ENCODE results near the gene WNK1.

DNA sequence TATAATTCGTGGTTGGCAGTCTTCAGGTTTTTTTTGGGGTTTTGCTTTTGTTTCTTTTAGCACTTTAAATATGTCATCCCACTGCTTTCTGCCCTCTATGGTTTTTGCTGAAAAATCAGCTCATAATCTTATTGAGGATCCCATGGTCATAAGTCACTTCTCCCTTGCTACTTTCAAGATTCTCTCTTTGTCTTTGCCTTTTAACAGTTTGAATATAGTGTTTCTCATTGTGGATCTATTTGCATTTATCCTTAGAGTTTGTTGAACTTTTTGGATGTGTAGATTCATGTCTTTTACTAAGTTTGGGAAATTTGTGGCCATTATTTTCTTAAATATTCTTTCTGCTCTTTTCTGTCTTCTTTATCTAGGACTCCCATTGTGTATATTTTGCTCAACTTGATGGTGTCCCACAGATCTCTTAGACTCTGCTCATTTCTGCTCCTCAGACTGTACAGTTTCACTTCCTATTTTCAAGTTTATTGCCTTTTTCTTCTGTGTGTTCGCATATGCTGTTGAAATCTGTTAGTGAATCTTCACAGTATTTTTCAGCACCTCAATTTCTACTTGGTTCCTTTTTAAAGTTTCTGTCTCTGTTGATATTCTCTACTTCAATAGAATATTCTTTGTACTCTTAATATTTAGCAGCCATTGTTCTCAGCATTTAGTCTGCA is 70.8 kb downstream of the WNK1 start:
- TF ChIP-seq, protein P1, sequence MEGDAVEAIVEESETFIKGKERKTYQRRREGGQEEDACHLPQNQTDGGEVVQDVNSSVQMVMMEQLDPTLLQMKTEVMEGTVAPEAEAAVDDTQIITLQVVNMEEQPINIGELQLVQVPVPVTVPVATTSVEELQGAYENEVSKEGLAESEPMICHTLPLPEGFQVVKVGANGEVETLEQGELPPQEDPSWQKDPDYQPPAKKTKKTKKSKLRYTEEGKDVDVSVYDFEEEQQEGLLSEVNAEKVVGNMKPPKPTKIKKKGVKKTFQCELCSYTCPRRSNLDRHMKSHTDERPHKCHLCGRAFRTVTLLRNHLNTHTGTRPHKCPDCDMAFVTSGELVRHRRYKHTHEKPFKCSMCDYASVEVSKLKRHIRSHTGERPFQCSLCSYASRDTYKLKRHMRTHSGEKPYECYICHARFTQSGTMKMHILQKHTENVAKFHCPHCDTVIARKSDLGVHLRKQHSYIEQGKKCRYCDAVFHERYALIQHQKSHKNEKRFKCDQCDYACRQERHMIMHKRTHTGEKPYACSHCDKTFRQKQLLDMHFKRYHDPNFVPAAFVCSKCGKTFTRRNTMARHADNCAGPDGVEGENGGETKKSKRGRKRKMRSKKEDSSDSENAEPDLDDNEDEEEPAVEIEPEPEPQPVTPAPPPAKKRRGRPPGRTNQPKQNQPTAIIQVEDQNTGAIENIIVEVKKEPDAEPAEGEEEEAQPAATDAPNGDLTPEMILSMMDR (tag by site-specific recombination; IDR thresholded peaks at IDR 0.05) = no peak
- TF ChIP-seq, protein P2, sequence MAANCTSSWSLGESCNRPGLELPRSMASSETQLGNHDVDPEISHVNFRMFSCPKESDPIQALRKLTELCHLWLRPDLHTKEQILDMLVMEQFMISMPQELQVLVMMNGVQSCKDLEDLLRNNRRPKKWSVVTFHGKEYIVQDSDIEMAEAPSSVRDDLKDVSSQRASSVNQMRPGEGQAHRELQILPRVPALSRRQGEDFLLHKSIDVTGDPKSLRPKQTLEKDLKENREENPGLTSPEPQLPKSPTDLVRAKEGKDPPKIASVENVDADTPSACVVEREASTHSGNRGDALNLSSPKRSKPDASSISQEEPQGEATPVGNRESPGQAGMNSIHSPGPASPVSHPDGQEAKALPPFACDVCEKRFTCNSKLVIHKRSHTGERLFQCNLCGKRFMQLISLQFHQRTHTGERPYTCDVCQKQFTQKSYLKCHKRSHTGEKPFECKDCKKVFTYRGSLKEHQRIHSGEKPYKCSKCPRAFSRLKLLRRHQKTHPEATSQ (tag by site-specific recombination; IDR thresholded peaks at IDR 0.05) = no peak

Measured in HEK293 (cell line).